ENCODE data around the gene CENPX.

CENPX gene

DNA sequence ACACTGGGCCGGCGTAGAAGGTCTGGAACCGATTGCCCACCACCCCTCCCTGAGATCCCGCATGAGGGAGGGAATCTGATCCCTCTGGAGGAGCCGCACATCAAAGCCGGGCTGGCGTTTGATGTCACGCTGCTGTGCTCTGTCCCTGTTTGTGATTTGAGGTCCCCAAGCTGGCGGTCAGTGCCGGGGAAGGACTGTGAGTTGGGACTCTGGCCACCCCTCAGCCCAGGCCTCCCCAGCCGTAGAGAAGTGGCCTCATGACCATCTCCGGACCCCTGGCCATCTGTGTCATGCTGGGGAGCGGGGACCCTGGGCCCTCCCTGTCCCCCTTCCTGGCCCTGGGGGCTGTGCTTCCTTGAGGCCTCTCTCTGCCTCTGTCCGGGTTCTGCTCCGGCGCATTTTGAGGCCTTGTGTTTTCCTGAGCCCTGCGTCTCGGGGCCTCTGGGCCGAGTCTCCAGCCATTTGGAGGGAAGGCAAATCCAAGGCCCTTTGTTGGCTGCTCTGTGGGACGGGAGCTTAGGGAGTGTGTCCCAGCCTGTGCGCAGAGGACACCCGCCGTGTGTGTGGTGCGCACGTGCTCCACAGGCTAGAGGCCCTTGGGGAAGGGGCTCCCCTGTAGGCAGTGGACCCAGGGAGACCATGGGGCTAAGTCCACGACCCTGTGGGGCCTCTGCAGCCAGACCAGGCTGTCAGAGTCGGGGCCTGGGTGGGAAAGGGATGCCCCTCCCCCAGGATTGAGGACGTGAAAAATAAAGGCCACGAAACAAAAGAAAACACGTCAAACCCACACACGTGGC is 30.2 kb downstream of the CENPX start:
- ChIA-PET POLR2A (no interaction called here), CTCF (no interaction called here)
- TF ChIP-seq NFRKB (IDR thresholded peaks at IDR 0.05) = no peak
- TF ChIP-seq ZNF384 (IDR thresholded peaks at IDR 0.05) = no peak
- no peak for TF ChIP-seq BHLHE40 (IDR thresholded peaks at IDR 0.05; ENCODE audit: borderline replicate concordance)
- TF ChIP-seq SP1 (IDR thresholded peaks at IDR 0.05) = no peak
- no peak for DNase-seq (ENCODE audit: extremely low spot score)

- no peak for DNase-seq (ENCODE audit: extremely low spot score)
- ChIA-PET POLR2A (no interaction called here), CTCF (no interaction called here)
- no peak for TF ChIP-seq FOXM1 (IDR thresholded peaks at IDR 0.05; ENCODE audit: borderline replicate concordance)
- no peak for TF ChIP-seq TARDBP (IDR thresholded peaks at IDR 0.05)
- TF ChIP-seq SP1 (IDR thresholded peaks at IDR 0.05) = no peak
- TF ChIP-seq CTBP1 (IDR thresholded peaks at IDR 0.05; ENCODE audit: borderline replicate concordance) = no peak
- no peak for TF ChIP-seq BHLHE40 (IDR thresholded peaks at IDR 0.05; ENCODE audit: borderline replicate concordance)
- TF ChIP-seq FOXK2 (IDR thresholded peaks at IDR 0.05) = no peak
- no peak for TF ChIP-seq L3MBTL2 (conservative IDR thresholded peaks at IDR 0.05)
- TF ChIP-seq ELF4 (IDR thresholded peaks at IDR 0.05) = no peak
- TF ChIP-seq ZNF384 (IDR thresholded peaks at IDR 0.05) = no peak
- no peak for TF ChIP-seq HDGF (IDR thresholded peaks at IDR 0.05; ENCODE audit: borderline replicate concordance)
- no peak for TF ChIP-seq SUZ12 (IDR thresholded peaks at IDR 0.05)
- no peak for TF ChIP-seq PKNOX1 (IDR thresholded peaks at IDR 0.05)
- TF ChIP-seq LEF1 (IDR thresholded peaks at IDR 0.05; ENCODE audit: borderline replicate concordance) = no peak
- no peak for TF ChIP-seq ARNT (IDR thresholded peaks at IDR 0.05)
- no peak for TF ChIP-seq NFRKB (IDR thresholded peaks at IDR 0.05)
- TF ChIP-seq FOXA1 (IDR thresholded peaks at IDR 0.05) = no peak
These were observed 30.9 kb downstream of the CENPX start for GRCh38 chr17:81991684-81992305.

- no peak for TF ChIP-seq FOXA1 (IDR thresholded peaks at IDR 0.05)
- TF ChIP-seq SP1 (IDR thresholded peaks at IDR 0.05) = no peak
- no peak for TF ChIP-seq LEF1 (IDR thresholded peaks at IDR 0.05; ENCODE audit: borderline replicate concordance)
- no peak for TF ChIP-seq TARDBP (IDR thresholded peaks at IDR 0.05)
- TF ChIP-seq ARNT (IDR thresholded peaks at IDR 0.05) = no peak
- TF ChIP-seq L3MBTL2 (conservative IDR thresholded peaks at IDR 0.05) = no peak
- no peak for TF ChIP-seq ELF4 (IDR thresholded peaks at IDR 0.05)
- no peak for TF ChIP-seq SUZ12 (IDR thresholded peaks at IDR 0.05)
- TF ChIP-seq ZNF384 (IDR thresholded peaks at IDR 0.05) = no peak
- no peak for TF ChIP-seq FOXK2 (IDR thresholded peaks at IDR 0.05)
- no peak for TF ChIP-seq NFRKB (IDR thresholded peaks at IDR 0.05)
- no peak for TF ChIP-seq HDGF (IDR thresholded peaks at IDR 0.05; ENCODE audit: borderline replicate concordance)
- TF ChIP-seq BHLHE40 (IDR thresholded peaks at IDR 0.05; ENCODE audit: borderline replicate concordance) = no peak
- TF ChIP-seq PKNOX1 (IDR thresholded peaks at IDR 0.05) = no peak
- TF ChIP-seq CTBP1 (IDR thresholded peaks at IDR 0.05; ENCODE audit: borderline replicate concordance) = no peak
- no peak for TF ChIP-seq FOXM1 (IDR thresholded peaks at IDR 0.05; ENCODE audit: borderline replicate concordance)
- POLR2A ChIA-PET = interaction anchor here (0.6 to 1.4 kb wide), 2 partner anchors 31 to 166 kb away, joined by 3 read pairs; no protein-coding TSS in a partner anchor
- no peak for DNase-seq (ENCODE audit: extremely low spot score)
- CTCF ChIA-PET = no interaction called here
These were observed 31.6 kb downstream of the CENPX start for GRCh38 chr17:81990836-81991683.

DNA sequence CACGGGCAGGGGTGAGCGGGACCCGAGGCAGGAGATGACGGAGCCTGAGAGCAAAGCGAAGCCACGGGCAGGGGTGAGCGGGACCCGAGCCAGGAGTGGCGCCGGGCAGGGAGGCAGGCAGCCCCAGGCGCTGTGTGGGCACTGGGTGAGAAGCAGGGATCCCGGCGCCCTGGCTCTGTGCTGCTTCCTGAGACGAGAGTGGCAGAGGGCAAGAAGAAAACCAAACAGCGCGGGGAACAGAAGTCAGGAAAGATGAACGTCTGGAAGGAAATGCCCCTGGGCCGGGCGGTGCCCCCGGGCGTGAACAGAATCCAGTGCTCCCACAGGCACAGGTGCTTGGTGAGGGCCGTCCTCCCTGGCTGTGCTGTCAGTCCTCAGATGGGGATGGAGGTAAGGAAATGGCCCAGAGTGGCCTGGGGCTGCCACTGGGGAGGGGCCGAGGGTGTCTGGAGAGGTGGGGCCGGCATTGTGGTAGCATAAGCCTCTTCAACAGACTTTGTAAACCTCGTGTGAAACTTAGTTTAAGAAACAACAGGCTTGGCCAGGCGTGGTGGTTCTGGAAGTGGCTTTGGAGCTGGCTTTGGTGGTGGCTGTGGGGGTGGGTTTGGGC is 35.4 kb downstream of the CENPX start:
- POLR2A ChIA-PET = no interaction called here
- CTCF ChIA-PET = no interaction called here
- TF ChIP-seq FOXM1 (IDR thresholded peaks at IDR 0.05; ENCODE audit: borderline replicate concordance) = no peak
- no peak for TF ChIP-seq TARDBP (IDR thresholded peaks at IDR 0.05)
- no peak for TF ChIP-seq ZNF384 (IDR thresholded peaks at IDR 0.05)
- no peak for TF ChIP-seq ARNT (IDR thresholded peaks at IDR 0.05)
- TF ChIP-seq FOXA1 (IDR thresholded peaks at IDR 0.05) = no peak
- TF ChIP-seq HDGF (IDR thresholded peaks at IDR 0.05; ENCODE audit: borderline replicate concordance) = no peak
- TF ChIP-seq L3MBTL2 (conservative IDR thresholded peaks at IDR 0.05) = no peak
- TF ChIP-seq BHLHE40 (IDR thresholded peaks at IDR 0.05; ENCODE audit: borderline replicate concordance) = no peak
- TF ChIP-seq CTBP1 (IDR thresholded peaks at IDR 0.05; ENCODE audit: borderline replicate concordance) = no peak
- no peak for TF ChIP-seq ELF4 (IDR thresholded peaks at IDR 0.05)
- TF ChIP-seq PKNOX1 (IDR thresholded peaks at IDR 0.05) = no peak
- DNase-seq (ENCODE audit: extremely low spot score) = no peak

GRCh38 chr17:81986606-81987005 is 36.1 kb downstream of the CENPX start:
- TF ChIP-seq CTBP1 (IDR thresholded peaks at IDR 0.05; ENCODE audit: borderline replicate concordance) (no peak), FOXK2 (IDR thresholded peaks at IDR 0.05) (no peak), SP1 (IDR thresholded peaks at IDR 0.05) (no peak), PKNOX1 (IDR thresholded peaks at IDR 0.05) (no peak), ARNT (IDR thresholded peaks at IDR 0.05) (no peak), FOXA1 (IDR thresholded peaks at IDR 0.05) (no peak), ELF4 (IDR thresholded peaks at IDR 0.05) (no peak), ZNF384 (IDR thresholded peaks at IDR 0.05) (no peak), L3MBTL2 (conservative IDR thresholded peaks at IDR 0.05) (no peak), BHLHE40 (IDR thresholded peaks at IDR 0.05; ENCODE audit: borderline replicate concordance) (no peak), SUZ12 (IDR thresholded peaks at IDR 0.05) (no peak), LEF1 (IDR thresholded peaks at IDR 0.05; ENCODE audit: borderline replicate concordance) (no peak), NFRKB (IDR thresholded peaks at IDR 0.05) (no peak), HDGF (IDR thresholded peaks at IDR 0.05; ENCODE audit: borderline replicate concordance) (no peak), FOXM1 (IDR thresholded peaks at IDR 0.05; ENCODE audit: borderline replicate concordance) (no peak), TARDBP (IDR thresholded peaks at IDR 0.05) (no peak)
- POLR2A ChIA-PET = interaction anchor here (1.1 kb wide), 1 partner anchor 44 kb away, joined by 3 read pairs; no protein-coding TSS in a partner anchor
- CTCF ChIA-PET = no interaction called here
- no peak for DNase-seq (ENCODE audit: extremely low spot score)
